ENCODE measurements around the gene NDUFB5.

The NDUFB5 gene

GRCh38 chr3:179580992-179581391, 23.6 kb upstream of the NDUFB5 start:
- Histone ChIP-seq H3K4me1 (ENCODE audit: control extremely low read depth in 1 of 4, control insufficient read depth in 4 of 4, insufficient read depth in 4 of 4, low read length in 3 of 4) (no peaks in the 10 kb centered on the region), H3K27ac (ENCODE audit: insufficient read depth in 1 of 2, low read depth in 1 of 2, low read length in 2 of 2, poor library complexity in 1 of 2, severe bottlenecking in 2 of 2) (no peak overlapping the region), H3K27me3 (replicated peaks in 2 of 5; ENCODE audit: control insufficient read depth in 4 of 5, insufficient read depth in 5 of 5, low read length in 4 of 5) (no peaks in the 10 kb centered on the region), H3K36me3 (ENCODE audit: control insufficient read depth in 4 of 4, insufficient read depth in 4 of 4, low read length in 3 of 4) (peaks cover 15 to 77% (median 46%) of the 10 kb centered on the region in 4 experiments), H3K4me3 (ENCODE audit: control insufficient read depth in 1 of 7, extremely low read depth in 1 of 7, insufficient read depth in 4 of 7, low read depth in 2 of 7, low read length in 6 of 7) (no peak overlapping the region), H3K9me3 (ENCODE audit: control extremely low read depth in 1 of 5, control insufficient read depth in 4 of 5, insufficient read depth in 2 of 5, low read depth in 1 of 5, low read length in 4 of 5) (no peaks in the 10 kb centered on the region)
- POLR2A ChIA-PET: no interaction called here
- WGBS (ENCODE audit: insufficient coverage): 100% methylated on average over 1 of the region's 1 CpG
- CTCF ChIA-PET: interaction anchor here (0.5 to 1.5 kb wide), 4 partner anchors 9 to 1372 kb away, joined by 3 read pairs; no protein-coding TSS in a partner anchor
- DNase-seq: no peak

- DNase-seq: no peak
- Histone ChIP-seq H3K4me3 (ENCODE audit: control insufficient read depth in 1 of 7, extremely low read depth in 1 of 7, insufficient read depth in 4 of 7, low read depth in 2 of 7, low read length in 6 of 7) (no peak overlapping the region), H3K4me1 (ENCODE audit: control extremely low read depth in 1 of 4, control insufficient read depth in 4 of 4, insufficient read depth in 4 of 4, low read length in 3 of 4) (no peaks in the 10 kb centered on the region), H3K27ac (ENCODE audit: insufficient read depth in 1 of 2, low read depth in 1 of 2, low read length in 2 of 2, poor library complexity in 1 of 2, severe bottlenecking in 2 of 2) (no peak overlapping the region), H3K36me3 (ENCODE audit: control insufficient read depth in 4 of 4, insufficient read depth in 4 of 4, low read length in 3 of 4) (peaks cover 22 to 83% (median 56%) of the 10 kb centered on the region in 4 experiments), H3K27me3 (replicated peaks in 2 of 5; ENCODE audit: control insufficient read depth in 4 of 5, insufficient read depth in 5 of 5, low read length in 4 of 5) (no peaks in the 10 kb centered on the region), H3K9me3 (ENCODE audit: control extremely low read depth in 1 of 5, control insufficient read depth in 4 of 5, insufficient read depth in 2 of 5, low read depth in 1 of 5, low read length in 4 of 5) (no peaks in the 10 kb centered on the region)
- CTCF ChIA-PET: interaction anchor here (1.6 kb wide), 1 partner anchor 9 kb away, joined by 4 read pairs; no protein-coding TSS in a partner anchor
- POLR2A ChIA-PET: no interaction called here
These were observed 15.5 kb upstream of the NDUFB5 start for GRCh38 chr3:179589143-179589542.

DNA sequence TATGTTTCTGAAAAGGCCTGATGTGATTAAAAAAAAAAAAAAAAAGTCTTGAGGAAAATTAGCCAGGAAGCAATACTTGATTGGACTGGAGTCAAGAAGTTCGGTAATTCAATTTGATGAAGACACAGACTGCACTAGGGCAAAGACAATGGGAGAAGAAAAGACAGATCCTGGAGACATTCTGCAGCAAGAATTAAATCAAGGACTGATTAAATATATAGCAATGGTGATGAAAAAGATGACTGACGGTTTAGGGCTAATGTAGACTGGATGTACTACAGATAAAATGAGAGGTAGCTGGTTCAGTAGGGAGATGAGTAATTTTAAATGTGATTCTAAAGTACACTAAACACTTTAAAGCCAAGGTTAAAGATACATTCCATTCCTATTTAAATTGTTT, 13.9 kb upstream of the NDUFB5 start:
- Histone ChIP-seq H3K27me3 (replicated peaks in 2 of 5; ENCODE audit: control insufficient read depth in 4 of 5, insufficient read depth in 5 of 5, low read length in 4 of 5) (no peaks in the 10 kb centered on the region), H3K4me3 (ENCODE audit: control insufficient read depth in 1 of 7, extremely low read depth in 1 of 7, insufficient read depth in 4 of 7, low read depth in 2 of 7, low read length in 6 of 7) (no peak overlapping the region), H3K36me3 (ENCODE audit: control insufficient read depth in 4 of 4, insufficient read depth in 4 of 4, low read length in 3 of 4) (peaks cover 20 to 84% (median 53%) of the 10 kb centered on the region in 4 experiments), H3K4me1 (ENCODE audit: control extremely low read depth in 1 of 4, control insufficient read depth in 4 of 4, insufficient read depth in 4 of 4, low read length in 3 of 4) (no peaks in the 10 kb centered on the region), H3K27ac (ENCODE audit: insufficient read depth in 1 of 2, low read depth in 1 of 2, low read length in 2 of 2, poor library complexity in 1 of 2, severe bottlenecking in 2 of 2) (no peak overlapping the region), H3K9me3 (ENCODE audit: control extremely low read depth in 1 of 5, control insufficient read depth in 4 of 5, insufficient read depth in 2 of 5, low read depth in 1 of 5, low read length in 4 of 5) (no peaks in the 10 kb centered on the region)
- WGBS (ENCODE audit: insufficient coverage): 100% methylated on average over 1 of the region's 2 CpGs
- POLR2A ChIA-PET: interaction anchor here (0.6 kb wide), 1 partner anchor 28 kb away, joined by 3 read pairs; no protein-coding TSS in a partner anchor
- DNase-seq: no peak
- CTCF ChIA-PET: interaction anchor here (0.8 kb wide), 1 partner anchor 27 kb away, joined by 3 read pairs; no protein-coding TSS in a partner anchor

- DNase-seq: no peak
- H3K4me1 ChIP-seq (ENCODE audit: control extremely low read depth in 1 of 4, control insufficient read depth in 4 of 4, insufficient read depth in 4 of 4, low read length in 3 of 4): no peaks in the 10 kb centered on the region
- peaks cover 20 to 80% (median 53%) of the 10 kb centered on the region in 4 experiments for H3K36me3 ChIP-seq (ENCODE audit: control insufficient read depth in 4 of 4, insufficient read depth in 4 of 4, low read length in 3 of 4)
- no peaks in the 10 kb centered on the region for H3K9me3 ChIP-seq (ENCODE audit: control extremely low read depth in 1 of 5, control insufficient read depth in 4 of 5, insufficient read depth in 2 of 5, low read depth in 1 of 5, low read length in 4 of 5)
- H3K27me3 ChIP-seq (replicated peaks in 2 of 5; ENCODE audit: control insufficient read depth in 4 of 5, insufficient read depth in 5 of 5, low read length in 4 of 5): no peaks in the 10 kb centered on the region
- CTCF ChIA-PET: interaction anchor here (0.8 kb wide), 1 partner anchor 28 kb away, joined by 3 read pairs; no protein-coding TSS in a partner anchor
- no peak overlapping the region for H3K4me3 ChIP-seq (ENCODE audit: control insufficient read depth in 1 of 7, extremely low read depth in 1 of 7, insufficient read depth in 4 of 7, low read depth in 2 of 7, low read length in 6 of 7)
- no peak overlapping the region for H3K27ac ChIP-seq (ENCODE audit: insufficient read depth in 1 of 2, low read depth in 1 of 2, low read length in 2 of 2, poor library complexity in 1 of 2, severe bottlenecking in 2 of 2)
- no CpG with 5 or more reads among the region's 1 CpG for WGBS (ENCODE audit: insufficient coverage)
- POLR2A ChIA-PET: interaction anchor here (0.6 kb wide), 1 partner anchor 27 kb away, joined by 3 read pairs; no protein-coding TSS in a partner anchor
These were observed 13.3 kb upstream of the NDUFB5 start for GRCh38 chr3:179591313-179591712.

- H3K9me3 ChIP-seq (ENCODE audit: control extremely low read depth in 1 of 5, control insufficient read depth in 4 of 5, insufficient read depth in 2 of 5, low read depth in 1 of 5, low read length in 4 of 5): no peaks in the 10 kb centered on the region
- no peaks in the 10 kb centered on the region for H3K27me3 ChIP-seq (replicated peaks in 2 of 5; ENCODE audit: control insufficient read depth in 4 of 5, insufficient read depth in 5 of 5, low read length in 4 of 5)
- peaks cover 7 to 67% (median 38%) of the 10 kb centered on the region in 4 experiments for H3K36me3 ChIP-seq (ENCODE audit: control insufficient read depth in 4 of 4, insufficient read depth in 4 of 4, low read length in 3 of 4)
- CTCF ChIA-PET: interaction anchor here (0.8 kb wide), 1 partner anchor 49 kb away, joined by 3 read pairs; no protein-coding TSS in a partner anchor
- DNase-seq: no peak
- H3K4me3 ChIP-seq (ENCODE audit: control insufficient read depth in 1 of 7, extremely low read depth in 1 of 7, insufficient read depth in 4 of 7, low read depth in 2 of 7, low read length in 6 of 7): no peak overlapping the region
- peaks cover 0 to 10% (median 7%) of the 10 kb centered on the region in 4 experiments for H3K4me1 ChIP-seq (ENCODE audit: control extremely low read depth in 1 of 4, control insufficient read depth in 4 of 4, insufficient read depth in 4 of 4, low read length in 3 of 4)
- no peak overlapping the region for H3K27ac ChIP-seq (ENCODE audit: insufficient read depth in 1 of 2, low read depth in 1 of 2, low read length in 2 of 2, poor library complexity in 1 of 2, severe bottlenecking in 2 of 2)
- WGBS (ENCODE audit: insufficient coverage): 100% methylated on average over 3 of the region's 4 CpGs
- POLR2A ChIA-PET: no interaction called here
These were observed 5.1 kb upstream of the NDUFB5 start for GRCh38 chr3:179599531-179599930.

DNA sequence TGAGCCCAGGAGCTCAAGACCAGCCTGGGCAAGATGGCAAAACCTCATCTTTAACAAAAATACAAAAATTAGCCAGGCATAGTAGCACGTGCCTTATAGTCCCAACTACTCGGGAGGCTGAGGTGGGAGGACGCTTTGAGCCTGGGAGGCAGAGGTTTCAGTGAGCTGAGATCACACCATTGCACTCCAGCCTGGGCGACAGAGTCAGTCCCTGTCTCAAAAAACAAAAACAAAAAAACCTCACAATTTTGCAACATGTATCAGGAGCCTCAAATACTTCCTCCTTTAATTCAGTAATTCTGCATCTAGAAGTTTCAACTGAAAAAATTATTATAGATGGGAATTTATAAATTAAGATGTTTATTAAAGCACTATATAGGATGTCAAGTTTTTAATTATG, 1.3 kb upstream of the NDUFB5 start:
- Histone ChIP-seq H3K4me1 (ENCODE audit: control extremely low read depth in 1 of 4, control insufficient read depth in 4 of 4, insufficient read depth in 4 of 4, low read length in 3 of 4) (peaks cover 0 to 22% (median 16%) of the 10 kb centered on the region in 4 experiments), H3K27ac (ENCODE audit: insufficient read depth in 1 of 2, low read depth in 1 of 2, low read length in 2 of 2, poor library complexity in 1 of 2, severe bottlenecking in 2 of 2) (peak overlapping the region; percentile 97 to 99), H3K4me3 (ENCODE audit: control insufficient read depth in 1 of 7, extremely low read depth in 1 of 7, insufficient read depth in 4 of 7, low read depth in 2 of 7, low read length in 6 of 7) (peak overlapping the region in 5 of 7 experiments; percentile 84 to 100 (median 98)), H3K36me3 (ENCODE audit: control insufficient read depth in 4 of 4, insufficient read depth in 4 of 4, low read length in 3 of 4) (peaks cover 7 to 36% (median 22%) of the 10 kb centered on the region in 4 experiments), H3K27me3 (replicated peaks in 2 of 5; ENCODE audit: control insufficient read depth in 4 of 5, insufficient read depth in 5 of 5, low read length in 4 of 5) (no peaks in the 10 kb centered on the region), H3K9me3 (ENCODE audit: control extremely low read depth in 1 of 5, control insufficient read depth in 4 of 5, insufficient read depth in 2 of 5, low read depth in 1 of 5, low read length in 4 of 5) (no peaks in the 10 kb centered on the region)
- CTCF ChIA-PET: interaction anchor here (1.4 to 1.8 kb wide), 2 partner anchors 9 to 43 kb away, joined by 5 to 7 read pairs; no protein-coding TSS in a partner anchor
- DNase-seq: no peak
- 92% methylated on average over 2 of the region's 4 CpGs for WGBS (ENCODE audit: insufficient coverage)
- POLR2A ChIA-PET: interaction anchor here (1.5 kb wide), 1 partner anchor 49 kb away, joined by 4 read pairs; the partner anchor contains the start of gene USP13

- ChIA-PET CTCF (interaction anchor here (1.4 to 1.8 kb wide), 2 partner anchors 10 to 43 kb away, joined by 5 to 7 read pairs; no protein-coding TSS in a partner anchor), POLR2A (interaction anchor here (1.3 to 1.5 kb wide), 2 partner anchors 49 to 153 kb away, joined by 3 to 4 read pairs; partner anchors contain the start of genes GNB4 and USP13)
- Histone ChIP-seq H3K4me3 (ENCODE audit: control insufficient read depth in 1 of 7, extremely low read depth in 1 of 7, insufficient read depth in 4 of 7, low read depth in 2 of 7, low read length in 6 of 7) (peak overlapping the region; percentile 84 to 100 (median 98)), H3K27me3 (replicated peaks in 2 of 5; ENCODE audit: control insufficient read depth in 4 of 5, insufficient read depth in 5 of 5, low read length in 4 of 5) (no peaks in the 10 kb centered on the region), H3K4me1 (ENCODE audit: control extremely low read depth in 1 of 4, control insufficient read depth in 4 of 4, insufficient read depth in 4 of 4, low read length in 3 of 4) (peaks cover 0 to 27% (median 18%) of the 10 kb centered on the region in 4 experiments), H3K9me3 (ENCODE audit: control extremely low read depth in 1 of 5, control insufficient read depth in 4 of 5, insufficient read depth in 2 of 5, low read depth in 1 of 5, low read length in 4 of 5) (no peaks in the 10 kb centered on the region), H3K27ac (ENCODE audit: insufficient read depth in 1 of 2, low read depth in 1 of 2, low read length in 2 of 2, poor library complexity in 1 of 2, severe bottlenecking in 2 of 2) (peak overlapping the region; percentile 97 to 99), H3K36me3 (ENCODE audit: control insufficient read depth in 4 of 4, insufficient read depth in 4 of 4, low read length in 3 of 4) (peaks cover 5 to 31% (median 20%) of the 10 kb centered on the region in 4 experiments)
- WGBS (ENCODE audit: insufficient coverage): no CpG with 5 or more reads among the region's 3 CpGs
- DNase-seq: no peak
These were observed 763 bp upstream of the NDUFB5 start for GRCh38 chr3:179603831-179604230.

Measured in common myeloid progenitor, CD34-positive (primary cell).